Embryonic facial prominence (tissue), 1 donor: ENCODE measurements around the gene WNK2.
"Not testable (repeated sequence)": the region's sequence is repeated elsewhere in the genome, so short reads cannot be mapped to it uniquely, and the experiment has no call there.

Experiments
- DNase-seq: peaks from one replicate; pipeline ENCODE4 v3.0.0-alpha.2; 2016; ENCODE audit errors: extremely low spot score

Gene WNK2

DNA sequence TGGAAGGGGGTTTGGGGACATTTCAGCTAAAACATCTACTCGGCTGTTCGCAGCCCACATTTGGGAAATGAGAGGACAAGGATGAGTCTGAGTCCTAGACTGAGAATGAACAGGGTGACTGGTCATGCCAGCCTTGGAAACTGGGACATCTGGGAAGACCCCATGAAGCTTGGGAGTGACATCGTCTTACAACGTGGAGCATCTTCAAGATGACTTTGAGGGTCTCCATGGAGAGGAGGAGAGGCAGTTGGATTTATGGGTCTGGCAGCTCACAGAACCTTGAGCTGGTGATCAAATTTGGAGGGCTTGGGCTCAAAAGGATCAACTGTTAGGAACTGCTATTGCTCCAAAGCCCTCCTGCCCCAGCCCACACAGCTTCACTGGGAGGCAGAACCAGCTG, 182.5 kb downstream of the WNK2 start:
- DNase-seq = not testable (repeated sequence)

GRCh38 chr9:93368437-93368836, 184.5 kb downstream of the WNK2 start:
- no peak for DNase-seq

GRCh38 chr9:93369686-93370085, 185.7 kb downstream of the WNK2 start:
- DNase-seq = no peak
